Measurements from ENCODE around the gene CCR1.

Gene CCR1

DNA sequence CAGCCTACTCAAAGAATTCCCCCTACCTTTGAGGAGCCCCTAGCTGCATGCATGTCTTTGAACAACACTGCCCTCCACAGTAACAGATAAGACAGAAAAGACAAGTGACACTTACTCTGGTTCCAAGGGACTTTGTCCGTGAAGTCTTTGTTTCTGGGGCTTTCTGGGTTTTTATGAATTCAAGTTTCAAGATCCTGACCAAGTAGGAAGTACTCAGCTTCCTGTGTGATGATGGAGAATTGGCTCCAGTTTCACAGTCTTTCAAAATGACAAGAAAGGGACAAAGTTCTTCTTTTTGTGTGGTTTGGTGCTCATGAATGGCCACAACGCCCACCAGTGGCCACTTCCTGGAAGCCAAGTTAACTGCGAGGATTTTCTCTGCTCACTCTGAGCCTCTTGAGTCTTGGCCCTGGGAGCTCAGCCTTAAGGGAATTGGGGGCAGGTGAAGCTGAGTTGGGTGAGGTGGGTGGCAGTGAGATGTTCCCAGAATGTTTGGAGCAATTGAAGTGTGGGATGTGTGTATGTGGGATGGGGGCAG, at the start of gene CCR1:
CCR1 (minus strand) TSS at position 147 of the 538 bp plus-strand sequence. CDS start 4,000 bp downstream, outside the sequence.
- DNase-seq (ENCODE audit: low spot score): peak; percentile 13

GRCh38 chr3:46252980-46253379, 44.9 kb upstream of the CCR1 start:
- no peak for DNase-seq (ENCODE audit: low spot score)

- no peak for DNase-seq (ENCODE audit: low spot score)
These were observed 37.0 kb upstream of the CCR1 start for GRCh38 chr3:46245146-46245545.

- no peak for DNase-seq (ENCODE audit: low spot score)
These were observed 35.4 kb upstream of the CCR1 start for GRCh38 chr3:46243560-46243959.

DNA sequence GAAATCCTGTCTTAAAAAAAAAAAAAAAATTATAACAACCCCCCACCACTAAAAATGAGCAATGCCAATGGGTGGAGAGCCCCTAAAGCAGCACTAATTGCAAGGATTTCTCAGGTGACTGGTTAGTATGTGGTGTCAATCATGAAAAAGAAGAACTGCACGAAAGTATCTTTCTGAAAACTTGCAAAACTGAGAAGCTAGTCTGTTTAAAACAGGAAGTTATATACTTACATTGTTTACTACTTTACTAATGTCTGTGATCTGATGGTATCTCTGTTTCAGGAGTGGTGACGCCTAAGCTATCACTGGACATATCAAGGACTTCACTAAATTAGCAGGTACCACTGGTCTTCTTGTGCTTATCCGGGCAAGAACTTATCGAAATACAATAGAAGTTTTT, 34.0 kb upstream of the CCR1 start, which contains the start of gene CCR3:
CCR3 (plus strand) TSS at position 341 of the 400 bp plus-strand sequence. CDS start 22,699 bp downstream, outside the sequence.
- DNase-seq (ENCODE audit: low spot score): no peak

DNA sequence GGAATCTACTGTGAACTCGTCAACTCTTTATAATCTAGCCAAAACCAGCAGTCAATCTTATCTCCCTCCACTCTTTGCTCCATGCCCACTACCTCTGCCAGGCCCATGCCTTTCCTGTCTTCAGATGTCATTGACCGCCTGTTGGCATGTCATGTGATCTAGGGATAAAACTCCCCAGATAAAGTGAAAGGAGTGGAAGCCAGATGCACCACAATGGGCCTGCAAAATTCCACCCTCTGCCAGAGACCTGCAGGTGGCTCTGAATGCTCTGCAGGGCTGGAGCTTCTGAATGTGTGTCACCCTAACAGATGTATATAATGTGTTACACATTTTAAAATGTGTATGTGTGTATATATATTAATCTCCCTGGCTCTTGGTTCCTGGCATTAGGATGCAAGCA, 31.8 kb upstream of the CCR1 start:
- no peak for DNase-seq (ENCODE audit: low spot score)

GRCh38 chr3:46239301-46239938, 31.3 kb upstream of the CCR1 start:
- no peak for DNase-seq (ENCODE audit: low spot score)

DNA sequence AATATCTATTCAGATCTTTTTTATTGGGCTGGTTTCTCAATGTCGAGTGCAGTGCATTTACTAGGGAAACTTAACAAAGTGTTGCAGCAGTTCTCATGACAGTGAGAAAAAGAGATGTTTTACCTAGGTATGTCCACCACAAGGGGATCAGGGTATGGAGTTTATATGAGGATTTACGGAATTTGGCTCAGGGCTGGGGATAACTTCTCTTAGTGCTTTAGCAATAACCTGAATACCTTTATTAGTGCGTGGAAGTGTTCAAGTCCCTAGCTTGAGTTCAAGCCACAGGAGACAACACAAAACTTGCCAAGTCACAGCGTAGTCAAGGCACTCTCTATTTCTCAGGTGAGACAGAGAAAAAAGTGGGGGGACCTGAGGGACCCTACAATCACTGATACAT, 30.3 kb upstream of the CCR1 start:
- DNase-seq (ENCODE audit: low spot score): no peak

GRCh38 chr3:46236294-46237054, 28.4 kb upstream of the CCR1 start:
- no peak for DNase-seq (ENCODE audit: low spot score)

GRCh38 chr3:46235425-46235824, 27.3 kb upstream of the CCR1 start:
- DNase-seq (ENCODE audit: low spot score): no peak

DNA sequence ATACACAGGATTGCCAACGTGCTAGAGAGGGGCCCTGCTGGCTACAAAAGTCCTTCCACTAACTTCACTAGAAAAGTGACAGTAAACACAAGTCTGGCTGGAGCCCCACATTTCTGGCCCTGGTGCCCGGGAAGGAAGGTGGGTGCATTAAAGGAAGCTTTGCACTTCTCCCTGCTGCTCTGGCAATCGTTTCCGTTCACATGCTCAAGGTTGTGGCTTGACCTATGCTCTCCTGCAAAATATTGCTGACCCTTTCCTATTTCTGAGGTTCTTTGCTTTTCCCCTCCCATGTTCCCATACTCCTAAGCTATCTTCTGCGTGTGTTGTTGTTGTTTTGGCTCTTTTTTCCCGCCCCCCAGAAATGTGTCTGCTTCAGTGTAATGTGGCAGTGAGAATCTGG, 25.1 kb upstream of the CCR1 start:
- no peak for DNase-seq (ENCODE audit: low spot score)

DNA sequence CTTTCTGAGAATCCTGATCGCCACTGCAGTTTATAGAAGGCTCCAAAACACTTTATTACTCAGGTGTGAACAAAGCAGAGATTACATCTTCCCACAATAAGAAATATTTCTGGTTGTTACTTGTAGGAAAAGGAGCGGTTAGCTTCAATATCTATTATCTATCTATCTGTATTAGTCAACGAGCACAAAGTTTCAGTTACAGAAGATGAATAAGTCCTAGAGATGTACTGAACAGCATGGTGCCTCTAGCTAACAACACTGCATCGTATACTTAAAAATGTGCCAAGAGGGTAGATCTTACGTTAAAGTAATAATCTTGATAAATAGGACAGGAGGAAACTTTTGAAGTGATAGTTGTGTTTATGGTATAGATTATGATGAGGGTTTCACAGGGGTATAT, 23.2 kb upstream of the CCR1 start:
- DNase-seq (ENCODE audit: low spot score): no peak

- no peak for DNase-seq (ENCODE audit: low spot score)
These were observed 20.4 kb upstream of the CCR1 start for GRCh38 chr3:46228260-46229242.

DNA sequence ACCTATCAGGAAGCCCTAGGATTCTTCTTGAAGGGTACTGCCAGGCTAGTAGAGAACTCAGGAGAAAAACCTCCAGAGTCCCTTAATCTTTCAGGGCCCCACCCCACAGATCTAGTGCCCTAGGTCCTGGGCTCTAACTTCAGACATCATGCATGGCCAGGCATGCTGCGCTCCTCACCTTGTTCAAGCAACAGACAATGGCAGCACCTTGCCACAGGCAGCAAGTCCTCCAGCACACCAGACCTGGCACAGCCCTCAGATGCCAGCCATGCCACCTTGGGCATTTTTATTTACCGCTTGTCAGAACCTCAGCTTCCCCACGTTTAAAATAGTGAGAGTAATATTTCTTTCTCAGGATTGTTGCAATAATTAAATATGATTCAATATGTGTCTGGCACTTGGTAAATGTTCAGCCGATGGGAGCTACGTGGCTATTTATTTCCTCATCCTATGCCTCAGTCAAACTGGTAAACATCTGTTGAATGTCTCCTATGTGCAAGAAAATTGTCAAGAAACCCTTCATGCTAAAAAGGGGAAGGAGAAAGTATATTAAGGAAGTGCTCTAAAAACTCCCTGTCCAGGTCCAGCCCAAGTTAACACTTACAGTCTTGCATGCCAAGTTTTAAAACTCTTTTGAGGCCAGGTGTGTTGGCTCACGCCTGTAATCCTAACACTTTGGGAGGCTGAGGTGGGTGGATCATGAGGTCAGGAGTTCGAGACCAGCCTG, 14.5 kb upstream of the CCR1 start:
- DNase-seq (ENCODE audit: low spot score): no peak

- no peak for DNase-seq (ENCODE audit: low spot score)
These were observed 13.8 kb upstream of the CCR1 start for GRCh38 chr3:46221938-46222337.

DNA sequence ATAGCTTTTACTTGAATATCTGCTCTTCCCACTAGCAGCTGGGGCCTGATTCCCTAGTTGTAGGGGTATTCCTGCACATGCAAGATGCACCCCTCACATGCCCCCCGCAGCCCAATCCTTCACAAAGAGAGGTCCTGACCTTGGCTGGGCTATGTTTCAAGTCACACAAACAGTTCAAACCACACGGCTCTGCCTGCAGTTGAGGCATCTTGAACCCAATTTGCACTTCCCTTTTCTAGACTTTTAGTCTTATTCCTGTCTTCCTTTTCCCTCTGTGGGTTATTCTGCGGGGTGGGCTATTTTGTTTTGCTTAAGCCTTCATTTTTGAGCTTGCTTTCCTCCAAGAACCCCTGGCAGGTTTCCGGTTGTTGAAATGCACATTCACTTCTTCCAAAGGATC, 13.3 kb upstream of the CCR1 start:
- DNase-seq (ENCODE audit: low spot score): no peak

GRCh38 chr3:46218196-46218709, 10.1 kb upstream of the CCR1 start:
- no peak for DNase-seq (ENCODE audit: low spot score)

DNA sequence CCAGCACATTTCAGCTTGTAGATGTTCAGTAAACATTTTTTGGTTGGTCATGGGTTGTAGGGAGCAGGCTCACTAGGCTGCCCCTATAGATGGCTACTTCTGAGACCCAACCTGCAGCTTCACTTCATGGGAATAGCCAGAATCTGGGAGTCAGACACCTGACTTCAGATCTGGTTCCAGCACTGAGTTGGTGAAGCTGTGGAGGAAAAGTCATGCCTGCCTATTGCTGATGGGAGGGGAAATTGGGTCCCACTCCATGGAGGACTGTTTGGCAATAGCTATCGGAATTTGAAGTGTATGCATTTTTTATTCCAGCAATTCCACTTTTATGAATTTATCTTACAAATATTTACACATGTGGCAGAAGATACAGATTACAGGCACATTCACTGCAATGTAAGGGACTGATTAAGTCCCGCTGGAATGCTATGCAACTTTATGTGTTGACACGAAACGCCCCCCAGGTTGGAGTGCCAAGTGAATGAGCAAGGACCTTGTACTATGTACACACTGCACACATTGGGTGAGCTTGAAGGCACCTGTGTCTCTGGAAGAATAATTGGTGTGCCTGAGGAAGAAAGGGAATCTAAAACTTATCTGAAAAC, 7.8 kb upstream of the CCR1 start:
- DNase-seq (ENCODE audit: low spot score): no peak

GRCh38 chr3:46214751-46215352, 6.7 kb upstream of the CCR1 start:
- no peak for DNase-seq (ENCODE audit: low spot score)

- DNase-seq (ENCODE audit: low spot score): peak; percentile 49
These were observed 5.1 kb upstream of the CCR1 start for GRCh38 chr3:46213201-46213600.
